HCT116 (cell line): ENCODE results near the gene NIN. TPM values are rescaled to one million over a fixed set of nuclear protein-coding genes. Genes with fewer than 3 reads are reported as not detected.
"Not testable (repeated sequence)": the region's sequence is repeated elsewhere in the genome, so short reads cannot be mapped to it uniquely, and the experiment has no call there.

Experiments
- ATAC-seq: fragments of 200-7000 bp; cut with Tn5 transposase; 2 replicates; pipeline ENCODE4 v1.9.1; 2020; ENCODE audit warnings: mild to moderate bottlenecking, moderate library complexity
- BruUV-seq: library from RNA; stranded (reverse); fragments of 400-500 nt; replicated peaks from 2 replicates; lab custom pipeline; 2021; lab: Mats Ljungman, UMichigan
- CTCF ChIA-PET: fragments of 300-600 bp; sonication (Branson Sonifier 250); formaldehyde crosslinking; loops from one replicate; lab custom pipeline; 2021; ENCODE audit warnings: antibody characterized with exemption; lab: Charles Lee
- POLR2A ChIA-PET: fragments of 300-600, 350-600 bp; sonication (Branson Sonifier 250); formaldehyde crosslinking; loops from one replicate; lab custom pipeline; 2021; ENCODE audit warnings: antibody characterized with exemption; lab: Charles Lee
- RAD21 ChIA-PET, 2 experiments: fragments of 300-600 bp; sonication (Branson Sonifier 250); formaldehyde crosslinking; loops; one replicate each; lab custom pipeline; 2023; ENCODE audit warnings: low total read pairs in 2 of 2; ENCODE audit not compliant: uncharacterized antibody in 2 of 2, unreplicated experiment in 2 of 2, low non-redundant PET in 1 of 2; lab: Charles Lee
- DNase-seq: peaks from one replicate; pipeline ENCODE4 v3.0.0-alpha.2; 2010; ENCODE audit warnings: low read depth, low spot score
- H2AFZ ChIP-seq: fragments of 200-600 bp; shearing (Covaris generic), sonication (generic); 2 replicates; pipeline ENCODE4 v1.6.1; 2017; ENCODE audit warnings: low read depth, mixed run types, mixed read lengths, antibody characterized with exemption, low read length; ENCODE audit not compliant: poor library complexity, severe bottlenecking
- H3K27ac ChIP-seq: 2 replicates; pipeline ENCODE4 v1.5.1; 2012; ENCODE audit warnings: low read depth, low read length
- H3K27me3 ChIP-seq: fragments of 200-600 bp; sonication (generic); 2 replicates; pipeline ENCODE4 v1.6.1; 2016; ENCODE audit warnings: mixed run types, low read length, mixed read lengths; ENCODE audit not compliant: insufficient read depth
- H3K36me3 ChIP-seq, 2 experiments: fragments of 200-500 bp in 1 of 2; fragments of 200-600 bp in 1 of 2; sonication (Bioruptor generic) in 1 of 2; sonication (generic) in 1 of 2; 2 replicates each; pipeline versions ENCODE4 v1.5.1 to v1.6.1; 2014 to 2016; ENCODE audit warnings: low read length in 2 of 2, inconsistent platforms in 1 of 2, mixed read lengths in 1 of 2, mixed run types in 1 of 2; ENCODE audit not compliant: insufficient read depth in 2 of 2, control insufficient read depth in 1 of 2
- H3K4me1 ChIP-seq, 2 experiments: fragments of 200-600 bp in 1 of 2; sonication (generic) in 1 of 2; 2 replicates each; pipeline versions ENCODE4 v1.5.1 to v1.6.1; 2012 to 2017; ENCODE audit warnings: low read length in 2 of 2, inconsistent platforms in 1 of 2, mild to moderate bottlenecking in 1 of 2, mixed read lengths in 1 of 2, mixed run types in 1 of 2, moderate library complexity in 1 of 2; ENCODE audit not compliant: insufficient read depth in 2 of 2, control insufficient read depth in 1 of 2
- H3K4me2 ChIP-seq: fragments of 200-600 bp; sonication (generic); 2 replicates; pipeline ENCODE4 v1.6.1; 2017; ENCODE audit warnings: mixed run types, low read length, mixed read lengths
- H3K4me3 ChIP-seq, 2 experiments: fragments of 200-600 bp in 1 of 2; sonication (generic) in 1 of 2; replicated peaks in 1 of 2; 2 replicates each; pipeline ENCODE4 v1.5.1; 2011 to 2016; ENCODE audit warnings: low read length in 2 of 2, control low read depth in 1 of 2, low read depth in 1 of 2, mild to moderate bottlenecking in 1 of 2, mixed read lengths in 1 of 2, mixed run types in 1 of 2
- H3K79me2 ChIP-seq: fragments of 200-600 bp; sonication (generic); 2 replicates; pipeline ENCODE4 v1.6.1; 2017; ENCODE audit warnings: mild to moderate bottlenecking, mixed run types, low read length, moderate library complexity, mixed read lengths; ENCODE audit not compliant: insufficient read depth
- H3K9ac ChIP-seq: fragments of 200-600 bp; sonication (generic); 2 replicates; pipeline ENCODE4 v1.6.1; 2016; ENCODE audit warnings: low read length, mixed read lengths
- H3K9me2 ChIP-seq: fragments of 200-600 bp; sonication (generic), shearing (Covaris generic); 2 replicates; pipeline ENCODE4 v1.6.1; 2017; ENCODE audit warnings: mixed run types, mild to moderate bottlenecking, moderate library complexity; ENCODE audit not compliant: insufficient read depth
- H3K9me3 ChIP-seq, 2 experiments: fragments of 200-500 bp in 1 of 2; fragments of 200-600 bp in 1 of 2; sonication (Bioruptor generic) in 1 of 2; sonication (generic) in 1 of 2; 2 replicates each; pipeline ENCODE4 v1.6.1; 2014 to 2017; ENCODE audit warnings: low read length in 2 of 2, mixed read lengths in 2 of 2, inconsistent platforms in 1 of 2, low read depth in 1 of 2, mild to moderate bottlenecking in 1 of 2, mixed run types in 1 of 2, moderate library complexity in 1 of 2; ENCODE audit not compliant: control insufficient read depth in 1 of 2, insufficient read depth in 1 of 2
- H4K20me1 ChIP-seq: fragments of 200-600 bp; sonication (generic), shearing (Covaris generic); 2 replicates; pipeline ENCODE4 v1.6.1; 2017; ENCODE audit warnings: mixed run types, mild to moderate bottlenecking, moderate library complexity; ENCODE audit not compliant: insufficient read depth
- CBX3 ChIP-seq: IDR thresholded peaks from 2 replicates; pipeline ENCODE4 v1.6.1; 2012; ENCODE audit warnings: low read depth
- CEBPB ChIP-seq: IDR thresholded peaks from 2 replicates; pipeline ENCODE4 v1.6.1; 2012; ENCODE audit warnings: low read depth
- ELF1 ChIP-seq: IDR thresholded peaks from 2 replicates; pipeline ENCODE4 v1.6.1; 2012; ENCODE audit warnings: low read depth, borderline replicate concordance
- EZH2 ChIP-seq: fragments of 200-600 bp; sonication (generic); IDR thresholded peaks from 2 replicates; pipeline ENCODE4 v1.6.1; 2017; ENCODE audit warnings: antibody characterized with exemption, mixed run types
- POLR2A ChIP-seq: IDR thresholded peaks from 2 replicates; pipeline ENCODE4 v1.7.0; 2011; ENCODE audit warnings: borderline replicate concordance; ENCODE audit not compliant: insufficient read depth, insufficient read length; ENCODE audit errors: extremely low read depth
- POLR2AphosphoS5 ChIP-seq: IDR thresholded peaks from 2 replicates; pipeline ENCODE4 v1.6.1; 2011; ENCODE audit warnings: mild to moderate bottlenecking, low read depth, low read length, moderate library complexity
- RAD21 ChIP-seq: IDR thresholded peaks from 2 replicates; pipeline ENCODE4 v1.6.1; 2012; ENCODE audit warnings: low read depth, mild to moderate bottlenecking
- SIN3A ChIP-seq: IDR thresholded peaks from 2 replicates; pipeline ENCODE4 v1.6.1; 2012; ENCODE audit warnings: low read depth
- SP1 ChIP-seq: IDR thresholded peaks from 2 replicates; pipeline ENCODE4 v1.6.1; 2012; ENCODE audit warnings: low read depth
- TCF7L2 ChIP-seq: IDR thresholded peaks from 2 replicates; pipeline ENCODE4 v1.7.0; 2011; ENCODE audit warnings: borderline replicate concordance, inconsistent platforms; ENCODE audit not compliant: insufficient read depth, insufficient read length; ENCODE audit errors: extremely low read depth
- YY1 ChIP-seq: IDR thresholded peaks from 2 replicates; pipeline ENCODE4 v1.6.1; 2011; ENCODE audit warnings: low read length, low read depth, moderate library complexity, mild to moderate bottlenecking; ENCODE audit not compliant: insufficient replicate concordance; ENCODE audit errors: extremely low read depth
- ZNF274 ChIP-seq: fragments of 200-500 bp; sonication (Bioruptor generic); IDR thresholded peaks from 2 replicates; pipeline ENCODE4 v1.6.1; 2014; ENCODE audit warnings: mild to moderate bottlenecking, low read depth, low read length, inconsistent platforms
- intact Hi-C: fragments of 100-400 bp; cut with micrococcal nuclease; formaldehyde crosslinking; loops from 2 replicates; pipeline ENCODE4 v1.10.0; 2022
- total RNA-seq: library from RNA; stranded (reverse); gene quantifications from one replicate; pipeline ENCODE4 v1.2.1, GENCODE V29; 2021; ENCODE audit not compliant: unreplicated experiment
- TF ChIP-seq, protein P1 (sequence below), 3 experiments: fragments of 200-600 bp in 1 of 3; sonication (generic) in 1 of 3; IDR thresholded peaks in 2 of 3; conservative IDR thresholded peaks in 1 of 3; 2 replicates each; pipeline ENCODE4 v1.5.1; 2012 to 2017; ENCODE audit warnings: low read depth in 2 of 3, low read length in 2 of 3, antibody characterized with exemption in 1 of 3, borderline replicate concordance in 1 of 3, control low read depth in 1 of 3, mild to moderate bottlenecking in 1 of 3, mixed read lengths in 1 of 3, mixed run types in 1 of 3, moderate library complexity in 1 of 3; ENCODE audit not compliant: insufficient read depth in 1 of 3
- TF ChIP-seq, protein P2 (sequence below): IDR thresholded peaks from 2 replicates; pipeline ENCODE4 v1.6.1; 2012
- TF ChIP-seq, protein P3 (sequence below): IDR thresholded peaks from 2 replicates; pipeline ENCODE4 v1.6.1; 2012

Gene NIN
- total RNA-seq, 1 experiment from 2014 or later: 39.6 TPM

DNA sequence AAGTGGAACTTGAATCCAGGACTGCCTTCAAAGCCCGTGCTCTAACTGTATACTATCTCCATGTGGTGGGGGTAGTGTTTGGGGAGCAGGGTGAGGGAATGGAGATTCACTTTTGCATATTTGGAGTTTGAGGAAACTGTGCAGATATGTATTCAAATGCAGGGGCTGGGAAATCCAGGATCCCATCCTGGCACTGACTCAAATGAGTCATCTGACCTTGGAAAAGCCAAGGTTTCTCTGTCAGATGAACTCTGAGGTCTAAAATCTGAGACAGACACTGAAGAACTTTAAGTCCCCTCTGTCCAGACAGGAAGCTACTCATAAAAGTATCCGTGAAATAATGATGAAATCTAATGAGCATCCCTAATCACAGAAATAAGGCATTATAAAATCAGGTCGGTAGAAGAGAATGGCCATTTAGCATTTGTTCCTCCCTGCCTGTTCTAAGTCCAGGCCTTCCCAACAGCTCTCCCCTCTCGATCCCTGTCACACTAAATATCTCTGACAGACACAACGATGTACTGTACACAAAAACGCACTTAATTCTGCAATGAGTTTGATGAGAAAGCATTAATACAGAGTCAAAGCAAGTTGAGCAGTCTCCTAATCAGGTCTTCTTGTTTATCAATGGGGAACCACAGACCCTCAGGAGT is 14.4 kb downstream of the NIN start:
- H3K9me3 ChIP-seq: no peaks in the 10 kb centered on the region
- intact Hi-C loops: no loop called here

DNA sequence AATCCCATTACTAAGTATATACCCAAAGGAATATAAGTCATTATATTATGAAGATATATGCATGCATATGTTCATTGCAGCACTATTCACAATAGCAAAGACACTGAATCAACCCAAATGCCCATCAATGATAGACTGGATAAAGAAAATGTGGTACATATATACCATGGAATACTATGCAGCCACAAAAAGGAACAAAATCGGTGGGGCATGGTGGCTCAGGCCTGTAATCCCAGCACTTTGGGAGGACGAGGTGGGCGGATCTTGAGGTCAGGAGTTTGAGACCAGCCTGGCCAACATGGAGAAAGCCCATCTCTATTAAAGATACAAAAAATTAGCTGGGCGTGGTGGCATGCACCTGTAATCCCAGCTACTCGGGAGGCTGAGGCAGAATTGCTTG is 15.4 kb downstream of the NIN start:
- H4K20me1 ChIP-seq, H3K4me3 ChIP-seq, ATAC-seq, H2AFZ ChIP-seq, H3K4me1 ChIP-seq, H3K36me3 ChIP-seq, H3K4me2 ChIP-seq, DNase-seq, H3K9me3 ChIP-seq, intact Hi-C loops, H3K9me2 ChIP-seq, H3K27me3 ChIP-seq, H3K27ac ChIP-seq, RAD21 ChIA-PET, CTCF ChIA-PET, H3K9ac ChIP-seq, BruUV-seq, POLR2A ChIA-PET: not testable (repeated sequence)
- H3K79me2 ChIP-seq: peaks cover 37% of the 10 kb centered on the region

More for the DNA sequence above, 14.4 kb downstream of the NIN start:
- Histone ChIP-seq H3K4me3 (no peak overlapping the region), H4K20me1 (no peaks in the 10 kb centered on the region), H3K4me2 (0 out of 2 replicates have a peak overlapping the region, but pooled peaks have one; percentile 1), H3K36me3 (no peaks in the 10 kb centered on the region), H3K27me3 (no peaks in the 10 kb centered on the region), H2AFZ (no peak overlapping the region), H3K9me2 (no peaks in the 10 kb centered on the region), H3K79me2 (peaks cover 42% of the 10 kb centered on the region), H3K4me1 (peaks cover 7% of the 10 kb centered on the region in 2 experiments; a peak in 2 of 4 replicates), H3K9ac (no peak overlapping the region), H3K27ac (no peak overlapping the region)
- RAD21 ChIA-PET: no interaction called here
- CTCF ChIA-PET: no interaction called here
- DNase-seq (no peak), ATAC-seq (no peak)
- POLR2A ChIA-PET: no interaction called here
- no TSS peak for BruUV-seq
- no peak for TF ChIP-seq ZNF274
- TF ChIP-seq SIN3A: no peak
- TF ChIP-seq, protein P1, sequence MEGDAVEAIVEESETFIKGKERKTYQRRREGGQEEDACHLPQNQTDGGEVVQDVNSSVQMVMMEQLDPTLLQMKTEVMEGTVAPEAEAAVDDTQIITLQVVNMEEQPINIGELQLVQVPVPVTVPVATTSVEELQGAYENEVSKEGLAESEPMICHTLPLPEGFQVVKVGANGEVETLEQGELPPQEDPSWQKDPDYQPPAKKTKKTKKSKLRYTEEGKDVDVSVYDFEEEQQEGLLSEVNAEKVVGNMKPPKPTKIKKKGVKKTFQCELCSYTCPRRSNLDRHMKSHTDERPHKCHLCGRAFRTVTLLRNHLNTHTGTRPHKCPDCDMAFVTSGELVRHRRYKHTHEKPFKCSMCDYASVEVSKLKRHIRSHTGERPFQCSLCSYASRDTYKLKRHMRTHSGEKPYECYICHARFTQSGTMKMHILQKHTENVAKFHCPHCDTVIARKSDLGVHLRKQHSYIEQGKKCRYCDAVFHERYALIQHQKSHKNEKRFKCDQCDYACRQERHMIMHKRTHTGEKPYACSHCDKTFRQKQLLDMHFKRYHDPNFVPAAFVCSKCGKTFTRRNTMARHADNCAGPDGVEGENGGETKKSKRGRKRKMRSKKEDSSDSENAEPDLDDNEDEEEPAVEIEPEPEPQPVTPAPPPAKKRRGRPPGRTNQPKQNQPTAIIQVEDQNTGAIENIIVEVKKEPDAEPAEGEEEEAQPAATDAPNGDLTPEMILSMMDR (IDR thresholded peaks at IDR 0.05 in 2 of 3, conservative IDR thresholded peaks at IDR 0.05 in 1 of 3; ENCODE audit: borderline replicate concordance in 1 of 3, insufficient read depth in 1 of 3, low read depth in 2 of 3, low read length in 2 of 3): no peak
- TF ChIP-seq YY1: no peak
- TF ChIP-seq, protein P2, sequence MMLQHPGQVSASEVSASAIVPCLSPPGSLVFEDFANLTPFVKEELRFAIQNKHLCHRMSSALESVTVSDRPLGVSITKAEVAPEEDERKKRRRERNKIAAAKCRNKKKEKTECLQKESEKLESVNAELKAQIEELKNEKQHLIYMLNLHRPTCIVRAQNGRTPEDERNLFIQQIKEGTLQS: no peak
- TF ChIP-seq RAD21: no peak
- no peak for TF ChIP-seq CEBPB
- no peak for TF ChIP-seq SP1
- TF ChIP-seq EZH2: no peak
- no peak for TF ChIP-seq POLR2A
- TF ChIP-seq, protein P3, sequence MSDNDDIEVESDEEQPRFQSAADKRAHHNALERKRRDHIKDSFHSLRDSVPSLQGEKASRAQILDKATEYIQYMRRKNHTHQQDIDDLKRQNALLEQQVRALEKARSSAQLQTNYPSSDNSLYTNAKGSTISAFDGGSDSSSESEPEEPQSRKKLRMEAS: no peak
- no peak for TF ChIP-seq POLR2AphosphoS5
- TF ChIP-seq ELF1: no peak
- TF ChIP-seq TCF7L2: no peak
- no peak for TF ChIP-seq CBX3
